GM12873 (cell line): ENCODE data around the gene CLASP1.

ENCODE experiments used
- CTCF ChIP-seq: IDR thresholded peaks from 2 replicates; pipeline ENCODE4 v1.5.1; 2012; ENCODE audit warnings: low read depth, mild to moderate bottlenecking, moderate library complexity, low read length, control low read depth; ENCODE audit not compliant: insufficient read depth; ENCODE audit errors: missing control alignments

Gene CLASP1

GRCh38 chr2:121340926-121341325 lies 308.3 kb downstream of the CLASP1 start:
- TF ChIP-seq CTCF = no peak

- no peak for TF ChIP-seq CTCF
Measured at GRCh38 chr2:121338281-121338680, 311.0 kb downstream of the CLASP1 start.

GRCh38 chr2:121336528-121337294 lies 312.6 kb downstream of the CLASP1 start:
- no peak for TF ChIP-seq CTCF

- TF ChIP-seq CTCF = no peak
Measured at GRCh38 chr2:121335294-121336290, 313.7 kb downstream of the CLASP1 start.

GRCh38 chr2:121334581-121335293 lies 314.5 kb downstream of the CLASP1 start:
- no peak for TF ChIP-seq CTCF

GRCh38 chr2:121333834-121334558 lies 315.3 kb downstream of the CLASP1 start:
- no peak for TF ChIP-seq CTCF
